ENCODE data around the gene CH25H.

CH25H gene

GRCh38 chr10:89228962-89229361 is 21.8 kb upstream of the CH25H start:
- DNase-seq, result no peak

DNA sequence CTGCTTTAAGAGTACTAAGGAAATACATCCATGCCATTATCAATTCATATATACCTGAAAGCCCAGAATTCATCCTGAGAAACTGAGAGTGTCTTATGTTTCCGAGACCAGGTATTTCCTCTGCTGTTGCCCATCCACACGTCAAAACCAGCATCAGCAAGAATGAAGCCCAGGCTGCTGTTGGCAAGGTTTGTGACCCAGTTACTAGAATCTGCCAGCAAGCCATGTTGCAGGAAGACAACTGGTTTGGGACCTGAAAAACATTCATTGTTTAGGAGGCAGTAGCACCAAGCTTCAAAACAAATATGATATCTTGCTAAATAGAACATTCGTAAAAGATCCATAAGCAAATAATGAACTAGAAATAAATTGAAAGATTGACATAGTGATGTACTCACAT is 21.0 kb upstream of the CH25H start:
- no peak for DNase-seq

GRCh38 chr10:89226891-89227290 is 19.8 kb upstream of the CH25H start:
- no peak for DNase-seq

DNA sequence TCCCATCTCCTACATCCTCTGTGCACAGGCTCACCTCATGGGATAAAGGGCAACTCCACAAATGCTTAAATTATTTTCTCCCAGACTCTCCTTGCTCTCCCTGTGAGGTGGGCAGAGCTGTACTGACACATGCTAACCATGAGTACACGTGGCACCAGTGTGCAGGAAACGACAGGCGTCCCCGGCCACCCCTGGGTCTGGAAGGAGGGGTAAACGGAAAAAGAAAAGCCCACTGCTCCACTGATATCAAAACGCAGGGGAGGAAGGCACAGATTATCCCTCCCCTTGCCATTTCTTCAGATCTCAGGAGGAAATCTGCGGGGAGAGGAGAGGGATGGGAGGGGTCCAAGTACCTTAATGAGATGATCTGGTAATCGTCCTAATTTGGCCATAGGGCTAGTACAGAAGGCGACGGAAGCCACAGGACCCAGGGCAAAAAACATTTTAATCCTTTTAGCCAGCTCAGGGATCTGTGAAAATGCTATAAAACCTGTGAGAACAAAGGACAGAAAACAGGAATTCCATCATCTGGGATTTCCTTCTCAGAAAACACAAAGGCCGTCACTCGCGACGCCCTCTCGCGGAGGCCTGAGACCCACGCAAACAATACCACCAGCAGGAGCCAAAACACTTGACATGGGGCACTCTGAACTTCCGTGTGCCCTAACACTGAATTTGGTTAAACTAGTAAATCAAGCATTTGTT is 17.8 kb upstream of the CH25H start:
- DNase-seq, result no peak

GRCh38 chr10:89221919-89222318 is 14.8 kb upstream of the CH25H start:
- DNase-seq, result no peak

DNA sequence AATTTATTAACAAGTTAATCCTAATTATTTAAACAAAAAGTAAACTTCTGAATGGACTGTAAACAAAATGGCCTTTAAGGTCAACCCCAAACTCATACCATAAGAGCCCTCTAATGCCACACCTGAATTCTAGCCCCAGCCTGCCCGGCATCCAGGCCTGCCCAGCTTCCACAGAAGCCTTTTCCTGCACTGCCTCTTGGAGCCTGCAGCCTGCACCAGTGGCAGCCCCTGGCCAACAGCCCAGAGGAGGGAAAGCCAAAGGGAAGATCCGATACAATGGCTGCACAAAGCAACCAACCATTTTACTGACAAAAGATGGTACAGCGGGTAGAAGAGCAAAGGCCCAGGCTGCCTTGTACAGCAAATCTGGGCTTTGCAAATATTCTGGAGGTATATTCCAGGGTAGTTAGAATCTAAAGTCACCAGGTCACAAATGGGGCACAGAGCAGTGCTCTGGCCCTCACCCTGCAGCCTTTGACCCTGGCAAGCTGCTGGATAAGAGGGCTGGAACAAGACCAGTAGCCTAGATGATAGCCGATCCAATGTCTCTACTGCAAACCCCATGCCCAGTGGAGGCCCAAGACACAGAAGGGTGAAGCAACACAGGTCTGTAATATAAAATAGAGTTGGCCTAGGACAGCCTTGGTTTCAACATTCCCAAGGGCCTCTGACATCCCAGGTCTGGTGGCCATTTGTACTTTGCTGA is 12.5 kb upstream of the CH25H start:
- DNase-seq, result no peak

- DNase-seq, result peak; percentile 55
Observed at GRCh38 chr10:89217057-89217990, 10.2 kb upstream of the CH25H start.

- no peak for DNase-seq
Observed at GRCh38 chr10:89216056-89216455, 8.9 kb upstream of the CH25H start.

GRCh38 chr10:89215511-89215910 is 8.4 kb upstream of the CH25H start:
- DNase-seq, result no peak

GRCh38 chr10:89214566-89215165 is 7.5 kb upstream of the CH25H start:
- no peak for DNase-seq

DNA sequence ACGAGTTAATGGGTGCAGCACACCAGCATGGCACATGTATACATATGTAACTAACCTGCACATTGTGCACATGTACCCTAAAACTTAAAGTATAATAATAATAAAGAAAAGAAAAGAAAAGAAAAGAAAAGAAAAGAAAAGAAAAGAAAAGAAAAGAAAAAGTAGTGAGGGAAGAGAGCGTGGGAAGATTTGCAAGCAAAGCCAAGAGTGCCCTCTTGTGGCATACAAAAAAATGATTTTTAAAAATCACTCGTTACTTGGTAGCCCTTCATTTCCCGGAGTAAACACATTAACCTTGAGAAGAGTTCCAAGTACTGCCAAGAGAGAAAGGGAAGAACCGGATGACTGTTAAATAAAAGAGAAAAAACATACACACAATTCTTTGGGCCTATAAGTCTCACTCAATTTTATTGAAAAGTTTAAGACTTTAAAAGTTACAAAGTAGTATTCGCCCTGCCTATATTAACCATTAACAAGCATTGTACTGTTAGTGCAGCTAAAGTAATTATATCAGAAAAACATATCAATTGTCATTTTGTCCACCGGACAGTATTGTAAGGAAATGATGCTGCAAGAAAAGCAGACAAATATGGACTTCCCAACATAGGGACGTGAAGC is 6.2 kb upstream of the CH25H start:
- DNase-seq, result no peak

GRCh38 chr10:89210794-89211425 is 3.8 kb upstream of the CH25H start:
- DNase-seq, result no peak

DNA sequence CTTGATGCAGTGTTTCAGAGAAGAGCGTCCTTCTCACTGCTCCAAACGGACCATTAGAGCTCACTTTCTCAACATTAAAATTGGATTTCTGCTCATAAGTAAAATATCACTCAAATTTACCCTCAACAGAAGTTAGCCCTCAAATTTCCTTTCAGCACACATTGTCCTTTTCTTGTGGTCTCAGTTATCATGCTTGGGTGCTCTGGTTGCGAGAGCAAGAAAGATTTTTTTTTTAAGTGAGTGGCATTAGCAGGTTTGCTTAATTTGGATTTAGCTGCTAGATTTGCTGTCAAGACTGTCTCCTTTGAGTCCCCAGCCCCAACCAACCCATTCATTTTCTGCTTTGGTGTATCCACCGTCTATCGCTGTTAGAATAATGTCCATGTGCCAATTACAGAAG is 2.6 kb upstream of the CH25H start:
- DNase-seq, result no peak

DNA sequence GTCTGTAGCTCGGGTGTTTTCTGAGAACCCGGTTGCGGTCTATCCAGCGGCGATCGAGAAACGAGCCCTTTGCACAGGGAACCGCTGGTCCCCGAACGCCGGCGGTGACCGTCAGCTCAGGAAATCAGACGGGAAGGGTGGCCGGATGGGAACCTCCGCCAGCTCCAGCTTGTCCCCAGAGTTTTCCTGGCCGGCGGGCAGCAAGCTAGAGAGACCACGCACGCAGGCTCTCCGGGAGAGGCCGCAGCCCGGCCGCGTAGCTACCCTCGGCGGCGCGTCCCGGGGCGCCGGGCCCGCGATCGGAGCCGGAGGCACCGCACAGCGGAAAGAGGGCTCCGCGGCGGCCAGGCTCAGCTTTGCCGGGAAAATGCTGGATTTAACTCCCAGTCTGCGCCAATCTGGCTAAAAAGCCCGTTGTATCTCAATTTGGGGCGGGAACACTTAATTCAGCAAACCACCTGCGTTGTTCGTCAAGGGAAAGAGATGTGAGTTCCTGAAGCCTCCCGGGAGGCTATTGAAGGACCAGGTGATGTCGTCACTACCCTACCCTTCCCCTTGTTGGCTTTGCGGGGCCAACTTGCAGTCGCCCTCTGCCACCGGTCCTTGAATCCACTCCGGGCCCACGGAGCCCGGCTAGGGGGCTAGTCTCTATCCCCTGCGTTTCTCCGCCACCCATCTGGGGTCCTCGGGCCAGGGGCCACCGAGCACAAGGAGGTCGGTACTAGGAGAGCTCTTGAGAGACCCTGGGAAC is 859 bp upstream of the CH25H start:
- peak; percentile 8 for DNase-seq

GRCh38 chr10:89206402-89207180 is 526 bp downstream of the CH25H start:
- peak; percentile 22 for DNase-seq

- DNase-seq, result no peak
Observed at GRCh38 chr10:89204621-89205185, 2.4 kb downstream of the CH25H start.

DNA sequence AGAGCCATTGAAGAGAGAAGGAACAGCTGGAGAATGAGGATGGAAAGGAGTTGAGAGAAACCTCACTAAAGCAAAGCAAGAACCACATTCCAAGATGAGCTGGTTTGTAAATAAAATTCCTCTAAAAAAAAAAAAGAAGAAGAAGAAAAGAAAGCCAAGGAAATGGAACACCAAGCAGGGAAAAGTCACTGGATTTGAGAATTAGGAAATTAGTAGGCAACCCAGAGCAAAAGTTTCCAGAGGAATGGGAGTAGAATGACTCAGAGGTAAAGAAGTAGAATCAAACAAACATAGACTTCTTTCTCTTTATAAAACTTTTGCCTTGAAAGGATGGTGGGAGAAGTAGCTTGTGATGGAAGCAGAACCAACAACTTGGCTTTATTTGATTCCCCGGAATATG is 3.9 kb downstream of the CH25H start:
- DNase-seq, result no peak

DNA sequence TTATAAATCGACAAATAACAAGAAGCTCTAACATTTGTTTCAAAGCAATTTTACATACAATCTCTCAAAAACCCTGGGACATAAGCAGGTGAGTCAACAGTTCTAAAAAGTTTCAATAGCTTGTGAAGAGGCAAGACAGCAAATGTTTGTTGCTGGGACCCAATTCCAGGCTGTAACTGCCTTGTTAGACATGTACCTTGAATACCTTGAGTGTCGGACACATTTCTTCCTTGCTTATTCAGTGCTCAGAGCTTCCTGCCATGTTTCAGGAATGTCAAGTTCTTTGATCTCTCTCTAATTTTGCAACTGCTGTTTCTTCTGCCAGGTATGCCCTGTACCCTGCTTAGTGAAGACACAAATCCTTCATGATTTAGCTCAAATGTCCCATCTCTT is 5.1 kb downstream of the CH25H start:
- DNase-seq, result no peak

- no peak for DNase-seq
Observed at GRCh38 chr10:89201345-89202032, 5.6 kb downstream of the CH25H start.

DNA sequence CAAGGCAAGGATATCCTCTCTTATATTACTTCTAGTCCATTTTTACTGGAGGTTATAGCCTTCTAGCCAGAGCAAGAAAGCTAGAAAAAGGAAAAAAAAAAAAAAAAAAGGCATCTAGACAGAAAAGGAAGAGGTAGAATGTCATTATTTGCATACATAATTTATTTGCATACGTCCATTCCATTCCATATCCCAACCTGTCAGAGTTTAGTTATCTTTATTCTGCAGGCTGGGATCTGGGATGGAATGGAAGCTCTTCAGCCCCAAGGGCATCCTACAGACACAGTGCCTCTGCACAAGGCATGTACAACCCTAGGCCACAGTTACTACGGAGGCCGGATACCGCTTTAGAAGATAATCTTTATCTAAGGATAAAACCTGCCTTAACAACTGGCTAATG is 9.6 kb downstream of the CH25H start:
- no peak for DNase-seq

Measured in stimulated activated CD4-positive, alpha-beta T cell treated with anti-CD3 and anti-CD28 coated beads, Interleukin-12 subunit alpha, Interleukin-12 subunit beta, amount 100 ng/mL, for 4 hours (primary cell).